Transverse colon (tissue), 4 donors: ENCODE measurements around the gene LRP3. TPM values are rescaled to one million over a fixed set of nuclear protein-coding genes. Genes with fewer than 3 reads are reported as not detected.

ENCODE experiments used
- DNase-seq: peaks from one replicate; pipeline ENCODE4 v3.0.0-alpha.2; 2019
- H3K27ac ChIP-seq, 4 donors: fragments of 200-600 bp; sonication (generic); 2 replicates each; pipeline ENCODE4 v1.5.1; 2016 to 2018; ENCODE audit warnings: inconsistent platforms in 4 of 4
- H3K27me3 ChIP-seq: fragments of 200-600 bp; sonication (generic); 2 replicates; pipeline ENCODE4 v1.5.1; 2017; ENCODE audit warnings: inconsistent platforms
- H3K36me3 ChIP-seq, 4 donors: fragments of 200-600 bp; sonication (generic); 2 replicates each; pipeline ENCODE4 v1.5.1; 2017 to 2019; ENCODE audit warnings: inconsistent platforms in 4 of 4
- H3K4me1 ChIP-seq, 4 donors: fragments of 200-600 bp; sonication (generic); 2 replicates each; pipeline ENCODE4 v1.5.1; 2017 to 2020; ENCODE audit warnings: inconsistent platforms in 4 of 4
- H3K4me3 ChIP-seq, 4 donors: fragments of 200-600 bp; sonication (generic); 1 replicate in 1 of 4; 2 replicates in 3 of 4; pipeline versions ENCODE4 v1.5.1 to v1.6.1; 2017 to 2019; ENCODE audit warnings: inconsistent platforms in 4 of 4
- H3K9me3 ChIP-seq, 2 donors: fragments of 200-600 bp; sonication (generic); 2 replicates each; pipeline ENCODE4 v1.5.1; 2017 to 2019; ENCODE audit warnings: inconsistent platforms in 2 of 2
- EP300 ChIP-seq: sonication (generic); formaldehyde crosslinking; IDR thresholded peaks from one replicate; pipeline ENCODE4 v1.6.1; 2017; ENCODE audit warnings: antibody characterized with exemption, low read depth
- POLR2A ChIP-seq: fragments of 450-650 bp; IDR thresholded peaks from one replicate; pipeline ENCODE4 v1.6.1; 2016; ENCODE audit warnings: antibody characterized with exemption, mild to moderate bottlenecking, moderate library complexity
- POLR2AphosphoS5 ChIP-seq, 3 donors: sonication (generic); formaldehyde crosslinking; IDR thresholded peaks; one replicate each; pipeline ENCODE4 v1.6.1; 2016; ENCODE audit warnings: antibody characterized with exemption in 3 of 3
- WGBS, 2 donors: methylation state at CpG; one replicate each; pipeline ENCODE4 v1.1.5; 2018; ENCODE audit warnings: low coverage in 1 of 2; 5-methylcytosine and 5-hydroxymethylcytosine counted together
- in situ Hi-C, 4 donors: fragments of 200-750 bp; cut with MboI; loops; one replicate each; pipeline versions ENCODE4 v1.15.0 to v1.15.1; 2017; ENCODE audit warnings: low sequenced_read_pairs in 3 of 4, low pct_ligation_motif_present in 1 of 4, low pct_unique_long_range_greater_than_20kb in 1 of 4
- intact Hi-C: fragments of 100-400 bp; cut with DNase I; formaldehyde crosslinking; loops from one replicate; pipeline ENCODE4 v1.15.1; 2023; ENCODE audit warnings: low total_unique reads
- total RNA-seq, 4 donors: library from RNA; depleted of rRNA; stranded (reverse); fragments of >200 nt; gene quantifications; one replicate each; pipeline ENCODE4 v1.1.0, GENCODE V29; 2016
- TF ChIP-seq, protein P1 (sequence below), 5 experiments: fragments of 200-600 bp in 3 of 5; fragments of 450-650 bp in 2 of 5; sonication (generic) in 3 of 5; IDR thresholded peaks; 1 replicate in 2 of 5; 2 replicates in 3 of 5; pipeline ENCODE4 v1.5.1; 2016 to 2017; ENCODE audit warnings: antibody characterized with exemption in 5 of 5, inconsistent platforms in 3 of 5, mild to moderate bottlenecking in 2 of 5, moderate library complexity in 1 of 5

LRP3 gene
- total RNA-seq, 4 donors from 2014 or later: 12.5 to 23.6 (median 17.1) TPM

DNA sequence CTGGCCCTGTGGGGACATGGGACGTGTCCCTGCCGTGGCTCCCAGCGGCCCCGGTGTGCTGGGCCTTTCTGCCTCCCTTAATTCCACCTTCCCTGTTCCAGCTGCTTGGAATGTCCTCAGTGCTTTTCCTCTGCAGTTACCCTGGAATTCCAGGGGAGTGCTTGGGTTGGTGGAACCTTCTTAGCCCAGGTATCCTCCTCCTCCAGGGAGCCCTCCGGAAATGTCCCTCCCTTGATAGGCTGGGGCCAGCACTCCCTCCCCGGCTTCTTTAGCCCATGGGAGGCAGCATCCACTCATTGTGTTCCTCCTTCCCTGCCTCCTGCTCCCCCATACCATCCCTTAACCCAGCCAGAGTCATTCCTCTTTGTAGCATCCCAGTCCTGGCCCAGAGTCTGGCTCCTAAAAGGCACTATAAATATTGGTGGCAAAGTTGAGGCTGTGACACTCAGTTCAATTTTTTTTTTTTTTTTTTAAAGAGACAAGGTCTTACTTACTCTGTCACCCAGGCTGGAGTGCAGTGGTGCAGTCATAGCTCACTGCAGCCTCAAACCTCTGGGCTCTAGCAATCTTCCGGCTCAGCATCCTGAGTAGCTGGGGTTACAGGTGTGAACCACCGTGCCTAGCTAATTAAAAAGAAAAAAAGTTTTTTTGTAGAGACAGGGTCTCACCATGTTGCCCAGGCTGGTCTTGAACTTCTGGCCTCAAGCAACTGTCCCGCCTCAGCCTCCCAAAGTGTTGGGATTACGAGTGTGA lies 45.3 kb downstream of the LRP3 start:
- DNase-seq: no peak
- H3K4me3 ChIP-seq: no peak overlapping the region
- in situ Hi-C loops: loop anchor here (5.0 to 25.0 kb wide), 4 partner anchors 168 to 535 kb away; no protein-coding TSS in a partner anchor
- H3K36me3 ChIP-seq: no peaks in the 10 kb centered on the region
- no peaks in the 10 kb centered on the region for H3K27me3 ChIP-seq
- H3K4me1 ChIP-seq: peaks cover 2 to 16% (median 9%) of the 10 kb centered on the region in 4 donors
- intact Hi-C loops: loop anchor here (2.0 to 10.0 kb wide), 2 partner anchors 65 to 167 kb away; partner anchors contain the start of gene CEBPA
- 69 to 86% methylated on average over 3 to 10 of the region's 10 CpGs for WGBS, 2 donors
- no peak overlapping the region for H3K27ac ChIP-seq
- H3K9me3 ChIP-seq: no peaks in the 10 kb centered on the region
- TF ChIP-seq, protein P1, sequence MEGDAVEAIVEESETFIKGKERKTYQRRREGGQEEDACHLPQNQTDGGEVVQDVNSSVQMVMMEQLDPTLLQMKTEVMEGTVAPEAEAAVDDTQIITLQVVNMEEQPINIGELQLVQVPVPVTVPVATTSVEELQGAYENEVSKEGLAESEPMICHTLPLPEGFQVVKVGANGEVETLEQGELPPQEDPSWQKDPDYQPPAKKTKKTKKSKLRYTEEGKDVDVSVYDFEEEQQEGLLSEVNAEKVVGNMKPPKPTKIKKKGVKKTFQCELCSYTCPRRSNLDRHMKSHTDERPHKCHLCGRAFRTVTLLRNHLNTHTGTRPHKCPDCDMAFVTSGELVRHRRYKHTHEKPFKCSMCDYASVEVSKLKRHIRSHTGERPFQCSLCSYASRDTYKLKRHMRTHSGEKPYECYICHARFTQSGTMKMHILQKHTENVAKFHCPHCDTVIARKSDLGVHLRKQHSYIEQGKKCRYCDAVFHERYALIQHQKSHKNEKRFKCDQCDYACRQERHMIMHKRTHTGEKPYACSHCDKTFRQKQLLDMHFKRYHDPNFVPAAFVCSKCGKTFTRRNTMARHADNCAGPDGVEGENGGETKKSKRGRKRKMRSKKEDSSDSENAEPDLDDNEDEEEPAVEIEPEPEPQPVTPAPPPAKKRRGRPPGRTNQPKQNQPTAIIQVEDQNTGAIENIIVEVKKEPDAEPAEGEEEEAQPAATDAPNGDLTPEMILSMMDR (IDR thresholded peaks at IDR 0.05): no peak
- TF ChIP-seq POLR2A (no peak), POLR2AphosphoS5 (IDR thresholded peaks at IDR 0.05) (no peak), EP300 (no peak)

DNA sequence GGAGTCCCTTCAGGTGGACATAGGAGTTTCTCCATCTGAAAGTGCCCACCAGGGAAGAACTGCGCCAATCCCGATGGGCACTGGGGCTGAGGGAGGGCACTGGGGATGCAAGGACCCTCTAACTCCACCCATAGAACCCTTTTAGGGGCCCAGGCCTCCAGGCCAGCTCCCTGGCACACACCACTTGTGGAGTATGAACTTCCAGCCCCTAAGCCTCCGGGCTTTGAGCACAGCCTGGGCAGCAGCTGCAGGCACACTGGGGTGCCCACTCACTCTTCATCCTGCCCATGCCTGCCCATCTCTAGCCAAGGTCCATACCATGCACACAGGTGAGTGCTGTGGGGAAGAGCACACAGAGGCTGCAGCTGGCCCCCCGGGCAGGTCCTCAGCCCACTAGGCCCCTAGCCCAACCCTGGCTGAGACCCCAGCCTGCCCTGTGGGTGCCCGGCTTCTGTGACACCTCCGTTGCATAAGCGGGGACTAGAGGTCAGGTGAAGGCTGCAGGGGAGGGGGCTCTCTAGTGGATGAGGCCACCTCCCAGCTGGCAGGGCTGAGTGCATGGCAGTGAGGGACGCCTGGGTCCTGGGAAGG lies 46.1 kb downstream of the LRP3 start:
- in situ Hi-C loops (loop anchor here in 1 of 4 donors (25.0 kb wide), 1 partner anchor 522 kb away; no protein-coding TSS in a partner anchor), intact Hi-C loops (loop anchor here (5.0 kb wide), 1 partner anchor 537 kb away; no protein-coding TSS in a partner anchor)
- no peak overlapping the region for H3K27ac ChIP-seq
- 88% methylated on average over 8 of the region's 8 CpGs; no CpG with 5 or more reads in 1 of the 2 donors for WGBS, 2 donors
- no peaks in the 10 kb centered on the region for H3K27me3 ChIP-seq
- peaks cover 2 to 13% (median 9%) of the 10 kb centered on the region in 4 donors for H3K4me1 ChIP-seq
- peaks cover 0 to under 1% of the 10 kb centered on the region in 2 donors for H3K9me3 ChIP-seq
- no peak for DNase-seq
- no peak for TF ChIP-seq EP300
- TF ChIP-seq, protein P1 (IDR thresholded peaks at IDR 0.05): no peak
- TF ChIP-seq POLR2AphosphoS5 (IDR thresholded peaks at IDR 0.05): no peak
- TF ChIP-seq POLR2A: no peak
- H3K4me3 ChIP-seq: no peak overlapping the region
- no peaks in the 10 kb centered on the region for H3K36me3 ChIP-seq

DNA sequence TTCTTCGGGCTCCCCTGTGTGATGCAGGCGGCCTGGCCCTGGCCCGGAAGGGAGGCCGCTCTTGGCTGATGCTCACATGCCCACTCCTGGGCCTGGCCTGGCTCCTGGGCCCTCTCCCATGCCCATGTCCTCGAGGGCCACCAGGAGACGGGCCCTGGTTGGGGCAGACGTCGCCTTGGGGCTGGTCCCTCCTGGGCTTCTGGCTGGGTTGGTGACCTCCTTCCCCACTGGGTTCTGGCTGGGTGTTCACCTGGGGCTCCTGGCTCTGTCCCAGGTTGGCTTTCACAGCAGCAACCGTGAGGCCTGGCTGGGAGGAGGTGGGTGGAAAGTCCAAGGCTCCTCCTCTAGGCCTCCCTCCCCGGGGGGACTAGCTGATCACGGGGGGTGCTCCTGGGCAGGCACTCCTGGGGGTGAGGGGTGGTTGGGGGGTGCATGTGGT lies 47.0 kb downstream of the LRP3 start:
- Histone ChIP-seq H3K27ac (no peak overlapping the region), H3K27me3 (no peaks in the 10 kb centered on the region), H3K4me3 (no peak overlapping the region), H3K36me3 (no peaks in the 10 kb centered on the region), H3K4me1 (peaks cover 2 to 11% (median 8%) of the 10 kb centered on the region in 4 donors), H3K9me3 (peaks cover 3 to 9% of the 10 kb centered on the region in 2 donors)
- WGBS, 2 donors: 75% methylated on average over 6 of the region's 11 CpGs; no CpG with 5 or more reads in 1 of the 2 donors
- in situ Hi-C loops (loop anchor here in 1 of 4 donors (25.0 kb wide), 1 partner anchor 521 kb away; no protein-coding TSS in a partner anchor), intact Hi-C loops (loop anchor here (5.0 kb wide), 1 partner anchor 536 kb away; no protein-coding TSS in a partner anchor)
- no peak for TF ChIP-seq POLR2AphosphoS5 (IDR thresholded peaks at IDR 0.05)
- DNase-seq: no peak

DNA sequence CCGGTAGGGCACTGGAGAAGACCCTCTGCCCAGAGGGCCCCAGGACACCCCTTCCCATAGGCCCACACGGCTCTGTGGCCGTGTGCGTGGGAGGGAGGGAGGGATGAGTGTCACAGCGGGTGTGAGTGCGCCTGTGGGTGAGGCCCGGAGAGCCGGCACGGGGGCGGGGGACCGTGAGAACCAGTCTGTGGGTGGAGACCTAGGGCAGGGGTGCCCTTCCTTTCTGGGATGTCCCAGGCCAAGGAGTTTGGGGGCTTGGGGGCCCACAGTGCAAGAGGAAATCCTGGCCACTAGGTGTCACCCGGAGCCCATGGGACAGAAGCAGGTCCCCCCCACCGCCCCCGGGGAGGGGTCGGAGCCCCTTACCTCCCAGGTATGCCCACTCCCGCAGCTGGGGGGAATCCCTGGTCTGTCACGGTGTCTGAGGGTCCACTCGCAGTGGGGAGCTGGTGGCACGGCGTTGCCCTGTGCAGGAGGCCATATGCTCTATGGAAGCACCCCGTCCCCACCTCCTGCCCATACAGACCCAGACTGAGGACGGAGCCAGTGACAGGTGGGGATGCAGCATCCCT lies 47.5 kb downstream of the LRP3 start:
- peak; percentile 33 for DNase-seq
- intact Hi-C loops (loop anchor here (5.0 kb wide), 1 partner anchor 536 kb away; no protein-coding TSS in a partner anchor), in situ Hi-C loops (loop anchor here in 1 of 4 donors (25.0 kb wide), 1 partner anchor 521 kb away; no protein-coding TSS in a partner anchor)
- TF ChIP-seq POLR2AphosphoS5 (IDR thresholded peaks at IDR 0.05): no peak
- TF ChIP-seq, protein P1 (IDR thresholded peaks at IDR 0.05): peak; percentile 69 to 85 (median 71)
- TF ChIP-seq POLR2A: no peak
- no peak for TF ChIP-seq EP300
- Histone ChIP-seq H3K27me3 (no peaks in the 10 kb centered on the region), H3K4me1 (peaks cover 2 to 11% (median 8%) of the 10 kb centered on the region in 4 donors), H3K27ac (no peak overlapping the region), H3K36me3 (no peaks in the 10 kb centered on the region), H3K9me3 (peaks cover 3 to 9% of the 10 kb centered on the region in 2 donors), H3K4me3 (no peak overlapping the region)
- WGBS, 2 donors: 6% methylated on average over 21 of the region's 22 CpGs; no CpG with 5 or more reads in 1 of the 2 donors
